DOHH2 (cell line): Measurements from ENCODE around the gene PDE6B.
"Not testable (repeated sequence)": the region's sequence is repeated elsewhere in the genome, so short reads cannot be mapped to it uniquely, and the experiment has no call there.

Experiments used
- H3F3A ChIP-seq: fragments of 200-600 bp; sonication (generic), shearing (Covaris generic); 2 replicates; pipeline ENCODE4 v1.6.0; 2016; ENCODE audit warnings: antibody characterized with exemption, mild to moderate bottlenecking; ENCODE audit not compliant: control insufficient read depth, insufficient read depth
- H3K27ac ChIP-seq: fragments of 200-600 bp; sonication (generic); 2 replicates; pipeline ENCODE4 v1.5.1; 2014; ENCODE audit warnings: low read depth, mild to moderate bottlenecking, low read length, moderate library complexity
- H3K27me3 ChIP-seq: fragments of 200-600 bp; sonication (generic); 2 replicates; pipeline ENCODE4 v1.6.1; 2014; ENCODE audit warnings: mild to moderate bottlenecking, low read length, mixed read lengths; ENCODE audit not compliant: control insufficient read depth
- H3K36me3 ChIP-seq: fragments of 200-600 bp; sonication (generic); 2 replicates; pipeline ENCODE4 v1.6.1; 2014; ENCODE audit warnings: mild to moderate bottlenecking, low read length, moderate library complexity, mixed read lengths; ENCODE audit not compliant: control insufficient read depth
- H3K4me1 ChIP-seq: fragments of 200-600 bp; sonication (generic); 2 replicates; pipeline ENCODE4 v1.6.1; 2014; ENCODE audit warnings: mild to moderate bottlenecking, low read length, mixed read lengths; ENCODE audit not compliant: control insufficient read depth
- H3K4me2 ChIP-seq: fragments of 200-600 bp; sonication (generic); 2 replicates; pipeline ENCODE4 v1.6.0; 2014; ENCODE audit warnings: mild to moderate bottlenecking, low read length, moderate library complexity
- H3K4me3 ChIP-seq: fragments of 200-600 bp; sonication (generic); 2 replicates; pipeline ENCODE4 v1.5.1; 2014; ENCODE audit warnings: mild to moderate bottlenecking, low read length, mixed read lengths
- H3K79me2 ChIP-seq: fragments of 200-600 bp; sonication (generic); 2 replicates; pipeline ENCODE4 v1.6.1; 2014; ENCODE audit warnings: mild to moderate bottlenecking, low read length, mixed read lengths; ENCODE audit not compliant: control insufficient read depth
- H3K9me2 ChIP-seq: fragments of 200-600 bp; sonication (generic); replicated peaks from 2 replicates; pipeline ENCODE4 v1.6.1; 2014; ENCODE audit warnings: mild to moderate bottlenecking, low read length, mixed read lengths; ENCODE audit not compliant: control insufficient read depth
- H3K9me3 ChIP-seq: fragments of 200-600 bp; sonication (generic); 2 replicates; pipeline ENCODE4 v1.6.1; 2014; ENCODE audit warnings: antibody characterized with exemption, low read length, mixed read lengths; ENCODE audit not compliant: control insufficient read depth, insufficient read depth
- H4K20me1 ChIP-seq: fragments of 200-600 bp; sonication (generic); 2 replicates; pipeline ENCODE4 v1.6.0; 2014; ENCODE audit warnings: low read depth, mild to moderate bottlenecking, antibody characterized with exemption, low read length, moderate library complexity; ENCODE audit not compliant: control insufficient read depth, insufficient read depth
- CTCF ChIP-seq: fragments of 200-600 bp; sonication (generic); IDR thresholded peaks from one replicate; pipeline ENCODE4 v1.5.1; 2014; ENCODE audit warnings: antibody characterized with exemption, mild to moderate bottlenecking, low read depth, low read length; ENCODE audit not compliant: poor library complexity, severe bottlenecking
- EZH2phosphoT487 ChIP-seq: fragments of 200-600 bp; sonication (generic); IDR thresholded peaks from 2 replicates; pipeline ENCODE4 v1.6.1; 2017; ENCODE audit warnings: borderline replicate concordance, mild to moderate bottlenecking, antibody characterized with exemption, low read length, moderate library complexity, mixed read lengths

Gene PDE6B

GRCh38 chr4:636628-637159, 11.3 kb downstream of the PDE6B start:
- Histone ChIP-seq H3K9me3 (peaks cover 20% of the 10 kb centered on the region; the same call in 1 of the 2 replicates), H3K9me2 (no peaks in the 10 kb centered on the region), H3F3A (no peaks in the 10 kb centered on the region), H3K27ac (no peak overlapping the region), H3K4me3 (no peak overlapping the region), H4K20me1 (no peaks in the 10 kb centered on the region), H3K4me1 (no peaks in the 10 kb centered on the region), H3K36me3 (no peaks in the 10 kb centered on the region), H3K79me2 (no peaks in the 10 kb centered on the region), H3K4me2 (no peak overlapping the region), H3K27me3 (no peaks in the 10 kb centered on the region)
- TF ChIP-seq CTCF (no peak), EZH2phosphoT487 (no peak)

- Histone ChIP-seq H3K27ac (no peak overlapping the region), H3K4me2 (no peak overlapping the region), H3F3A (no peaks in the 10 kb centered on the region), H3K9me2 (no peaks in the 10 kb centered on the region), H3K36me3 (no peaks in the 10 kb centered on the region), H3K79me2 (no peaks in the 10 kb centered on the region), H3K4me3 (no peak overlapping the region), H3K9me3 (peaks cover 10% of the 10 kb centered on the region; the same call in 1 of the 2 replicates), H3K4me1 (no peaks in the 10 kb centered on the region), H4K20me1 (no peaks in the 10 kb centered on the region), H3K27me3 (no peaks in the 10 kb centered on the region)
- TF ChIP-seq EZH2phosphoT487 (no peak), CTCF (no peak)
These were observed 12.3 kb downstream of the PDE6B start for GRCh38 chr4:637536-638280.

GRCh38 chr4:642366-642765, 17.0 kb downstream of the PDE6B start:
- H3K27me3 ChIP-seq, H3K27ac ChIP-seq, H3K36me3 ChIP-seq, H3K4me1 ChIP-seq, H3F3A ChIP-seq, H3K9me2 ChIP-seq, H3K4me2 ChIP-seq, H3K79me2 ChIP-seq, H4K20me1 ChIP-seq, H3K4me3 ChIP-seq, H3K9me3 ChIP-seq: not testable (repeated sequence)

GRCh38 chr4:646460-646859, 21.1 kb downstream of the PDE6B start:
- Histone ChIP-seq H3K27ac (no peak overlapping the region), H3K4me3 (no peak overlapping the region), H3K27me3 (no peaks in the 10 kb centered on the region), H4K20me1 (no peaks in the 10 kb centered on the region), H3K9me3 (no peaks in the 10 kb centered on the region; the same call in 1 of the 2 replicates), H3K4me1 (no peaks in the 10 kb centered on the region), H3K36me3 (no peaks in the 10 kb centered on the region), H3K4me2 (no peak overlapping the region), H3K9me2 (no peaks in the 10 kb centered on the region), H3K79me2 (no peaks in the 10 kb centered on the region), H3F3A (no peaks in the 10 kb centered on the region)
- no peak for TF ChIP-seq CTCF
